Fibroblast of upper back skin (primary cell): Measurements from ENCODE around the gene KCNQ2.

ENCODE experiments used
- DNase-seq: peaks from one replicate; pipeline ENCODE4 v3.0.0-alpha.2; 2013

KCNQ2 gene

GRCh38 chr20:63471981-63472831 is at the start of gene KCNQ2:
KCNQ2 (minus strand) TSS chr20:63472655; CDS start chr20:63472463, 192 bp downstream.
- DNase-seq, result no peak

- no peak for DNase-seq
Measured at GRCh38 chr20:63521602-63522001, 49.1 kb upstream of the KCNQ2 start.

GRCh38 chr20:63520934-63521601 is 48.6 kb upstream of the KCNQ2 start:
- peak; percentile 52 for DNase-seq

- peak; percentile 74 for DNase-seq
Measured at GRCh38 chr20:63520504-63520933, 48.1 kb upstream of the KCNQ2 start, which contains the start of gene PPDPF. PPDPF (plus strand) TSS chr20:63520765; CDS start chr20:63521309, 544 bp downstream.

GRCh38 chr20:63519668-63520503 is 47.4 kb upstream of the KCNQ2 start:
- DNase-seq, result peak; percentile 53

- DNase-seq, result no peak
Measured at GRCh38 chr20:63518946-63519667, 46.7 kb upstream of the KCNQ2 start.

- DNase-seq, result no peak
Measured at GRCh38 chr20:63518351-63518861, 46.0 kb upstream of the KCNQ2 start.

- DNase-seq, result no peak
Measured at GRCh38 chr20:63517376-63518309, 45.2 kb upstream of the KCNQ2 start.

- DNase-seq, result peak; percentile 9
Measured at GRCh38 chr20:63514520-63514919, 42.1 kb upstream of the KCNQ2 start.

- no peak for DNase-seq
Measured at GRCh38 chr20:63513207-63513606, 40.8 kb upstream of the KCNQ2 start.

- no peak for DNase-seq
Measured at GRCh38 chr20:63509088-63509564, 36.7 kb upstream of the KCNQ2 start.

- no peak for DNase-seq
Measured at GRCh38 chr20:63508072-63508768, 35.8 kb upstream of the KCNQ2 start.

GRCh38 chr20:63507083-63507743 is 34.8 kb upstream of the KCNQ2 start:
- no peak for DNase-seq

- no peak for DNase-seq
Measured at GRCh38 chr20:63505723-63506122, 33.3 kb upstream of the KCNQ2 start.

GRCh38 chr20:63505281-63505680 is 32.8 kb upstream of the KCNQ2 start:
- DNase-seq, result no peak

- DNase-seq, result no peak
Measured at GRCh38 chr20:63504642-63505041, 32.2 kb upstream of the KCNQ2 start.

- DNase-seq, result no peak
Measured at GRCh38 chr20:63503524-63503923, 31.1 kb upstream of the KCNQ2 start.

- DNase-seq, result no peak
Measured at GRCh38 chr20:63502671-63503172, 30.3 kb upstream of the KCNQ2 start.
